Measurements from ENCODE around the gene RGL3. TPM values are rescaled to one million over a fixed set of nuclear protein-coding genes. Genes with fewer than 3 reads are reported as not detected.

Gene RGL3
- total RNA-seq, 1 experiment from 2014 or later = 53.1 TPM

GRCh38 chr19:11405846-11406643 lies 13.1 kb downstream of the RGL3 start:
- Histone ChIP-seq H3K4me1 (no peaks in the 10 kb centered on the region), H3K36me3 (ENCODE audit: control insufficient read depth, insufficient read depth, low read length) (no peaks in the 10 kb centered on the region; the same call in 1 of the 2 replicates), H3K27me3 (replicated peaks; ENCODE audit: control insufficient read depth, insufficient read depth, low read length) (no peaks in the 10 kb centered on the region), H3K4me3 (ENCODE audit: low read depth, low read length) (no peak overlapping the region), H3K9me3 (no peaks in the 10 kb centered on the region)
- TF ChIP-seq CTCF (IDR thresholded peaks at IDR 0.05; ENCODE audit: insufficient read depth in 1 of 2, low read depth in 1 of 2, low read length in 1 of 2, severe bottlenecking in 1 of 2, unreplicated experiment in 1 of 2) = no peak
- no peaks in the 10 kb centered on the region for H3K4me1 Mint-ChIP-seq (ENCODE audit: low read depth, unreplicated experiment)
- peaks cover 14% of the 10 kb centered on the region for H3K36me3 Mint-ChIP-seq (ENCODE audit: insufficient read depth, unreplicated experiment)
- H3K4me3 Mint-ChIP-seq (ENCODE audit: unreplicated experiment) = no peak overlapping the region
- no TSS peak for BruUV-seq (replicated peaks)
- H3K27ac Mint-ChIP-seq (ENCODE audit: unreplicated experiment) = no peak overlapping the region
- no peaks in the 10 kb centered on the region for H3K27me3 Mint-ChIP-seq (ENCODE audit: insufficient read depth, unreplicated experiment)
- DNase-seq = no peak
- H3K9me3 Mint-ChIP-seq (ENCODE audit: unreplicated experiment) = no peaks in the 10 kb centered on the region
- intact Hi-C loops (cut with micrococcal nuclease; ENCODE audit: unreplicated experiment) = no loop called here
- ChIA-PET POLR2A (interaction anchor here (1.0 kb wide), 1 partner anchor 25 kb away, joined by 5 read pairs; no protein-coding TSS in a partner anchor), CTCF (interaction anchor here (1.4 kb wide), 1 partner anchor 31 kb away, joined by 3 read pairs; no protein-coding TSS in a partner anchor)

GRCh38 chr19:11404588-11405222 lies 14.4 kb downstream of the RGL3 start:
- BruUV-seq (replicated peaks) = no TSS peak
- H3K36me3 Mint-ChIP-seq (ENCODE audit: insufficient read depth, unreplicated experiment) = peaks cover 13% of the 10 kb centered on the region
- CTCF ChIA-PET = no interaction called here

More at GRCh38 chr19:11404588-11405222, 14.4 kb downstream of the RGL3 start:
- Histone ChIP-seq H3K4me3 (ENCODE audit: low read depth, low read length) (no peak overlapping the region), H3K9me3 (no peaks in the 10 kb centered on the region), H3K27me3 (replicated peaks; ENCODE audit: control insufficient read depth, insufficient read depth, low read length) (no peaks in the 10 kb centered on the region), H3K4me1 (no peaks in the 10 kb centered on the region), H3K36me3 (ENCODE audit: control insufficient read depth, insufficient read depth, low read length) (no peaks in the 10 kb centered on the region; the same call in 1 of the 2 replicates)
- Mint-ChIP-seq H3K27me3 (ENCODE audit: insufficient read depth, unreplicated experiment) (no peaks in the 10 kb centered on the region), H3K27ac (ENCODE audit: unreplicated experiment) (no peak overlapping the region), H3K9me3 (ENCODE audit: unreplicated experiment) (no peaks in the 10 kb centered on the region), H3K4me3 (ENCODE audit: unreplicated experiment) (no peak overlapping the region), H3K4me1 (ENCODE audit: low read depth, unreplicated experiment) (no peaks in the 10 kb centered on the region)
- intact Hi-C loops (cut with micrococcal nuclease; ENCODE audit: unreplicated experiment) = no loop called here
- DNase-seq = no peak
- POLR2A ChIA-PET = interaction anchor here (1.0 kb wide), 1 partner anchor 24 kb away, joined by 5 read pairs; no protein-coding TSS in a partner anchor
- TF ChIP-seq CTCF (IDR thresholded peaks at IDR 0.05; ENCODE audit: insufficient read depth in 1 of 2, low read depth in 1 of 2, low read length in 1 of 2, severe bottlenecking in 1 of 2, unreplicated experiment in 1 of 2) = no peak
